H9 (cell line): ENCODE measurements around the gene KCNH2. TPM values are rescaled to one million over a fixed set of nuclear protein-coding genes. Genes with fewer than 3 reads are reported as not detected.

Source experiments
- DNase-seq: peaks from one replicate; pipeline ENCODE4 v3.0.0-alpha.2; 2017
- H2AFZ ChIP-seq: one replicate; pipeline ENCODE4 v1.6.1; 2013; ENCODE audit warnings: mild to moderate bottlenecking, low read length, control low read depth, moderate library complexity
- H2AK5ac ChIP-seq: 2 replicates; pipeline ENCODE4 v1.6.1; 2013; ENCODE audit warnings: low read length, control low read depth, mixed read lengths; ENCODE audit not compliant: insufficient read length
- H2BK120ac ChIP-seq: one replicate; pipeline ENCODE4 v1.6.1; 2013; ENCODE audit warnings: low read depth, mild to moderate bottlenecking, low read length, control low read depth, inconsistent platforms; ENCODE audit not compliant: poor library complexity, severe bottlenecking
- H2BK12ac ChIP-seq: 2 replicates; pipeline ENCODE4 v1.6.1; 2013; ENCODE audit warnings: low read length, control low read depth, mixed read lengths, low read depth; ENCODE audit not compliant: insufficient read length
- H2BK15ac ChIP-seq: 2 replicates; pipeline ENCODE4 v1.6.1; 2013; ENCODE audit warnings: low read depth, low read length, control low read depth
- H2BK20ac ChIP-seq: one replicate; pipeline ENCODE4 v1.6.1; 2013; ENCODE audit warnings: low read depth, mild to moderate bottlenecking, low read length, control low read depth, inconsistent platforms; ENCODE audit not compliant: poor library complexity, severe bottlenecking
- H2BK5ac ChIP-seq: 2 replicates; pipeline ENCODE4 v1.6.1; 2013; ENCODE audit warnings: low read length, control low read depth, mixed read lengths; ENCODE audit not compliant: insufficient read length
- H3K14ac ChIP-seq: 2 replicates; pipeline ENCODE4 v1.6.1; 2013; ENCODE audit warnings: low read length, control low read depth; ENCODE audit not compliant: insufficient read depth
- H3K18ac ChIP-seq: 2 replicates; pipeline ENCODE4 v1.6.1; 2013; ENCODE audit warnings: low read depth, mild to moderate bottlenecking, mixed read lengths, low read length, control low read depth; ENCODE audit not compliant: insufficient read length
- H3K23ac ChIP-seq: 2 replicates; pipeline ENCODE4 v1.6.1; 2013; ENCODE audit warnings: low read length, control low read depth, mixed read lengths, low read depth; ENCODE audit not compliant: insufficient read length
- H3K23me2 ChIP-seq: 2 replicates; pipeline ENCODE4 v1.6.1; 2013; ENCODE audit warnings: low read depth, mild to moderate bottlenecking, mixed read lengths, low read length, control low read depth; ENCODE audit not compliant: insufficient read length, poor library complexity, severe bottlenecking
- H3K27ac ChIP-seq: 2 replicates; pipeline ENCODE4 v1.5.1; 2013; ENCODE audit warnings: low read length, control low read depth, mixed read lengths, low read depth; ENCODE audit not compliant: insufficient read length
- H3K27me3 ChIP-seq: 2 replicates; pipeline ENCODE4 v1.6.1; 2013; ENCODE audit warnings: low read length, control low read depth, inconsistent platforms; ENCODE audit not compliant: insufficient read depth
- H3K4ac ChIP-seq: 2 replicates; pipeline ENCODE4 v1.6.1; 2013; ENCODE audit warnings: low read depth, mild to moderate bottlenecking, control low read depth, inconsistent platforms, low read length, moderate library complexity
- H3K4me1 ChIP-seq: 2 replicates; pipeline ENCODE4 v1.6.1; 2013; ENCODE audit warnings: low read length, control low read depth, inconsistent platforms; ENCODE audit not compliant: insufficient read depth
- H3K4me2 ChIP-seq: 2 replicates; pipeline ENCODE4 v1.6.1; 2013; ENCODE audit warnings: low read length, control low read depth, mixed read lengths; ENCODE audit not compliant: insufficient read length, insufficient read depth
- H3K56ac ChIP-seq: 2 replicates; pipeline ENCODE4 v1.6.1; 2013; ENCODE audit warnings: low read depth, mild to moderate bottlenecking, mixed read lengths, low read length, control low read depth; ENCODE audit not compliant: insufficient read length
- H3K79me1 ChIP-seq: 2 replicates; pipeline ENCODE4 v1.6.1; 2013; ENCODE audit warnings: low read depth, mild to moderate bottlenecking, moderate library complexity, low read length, control low read depth, inconsistent platforms; ENCODE audit not compliant: insufficient read depth, poor library complexity, severe bottlenecking
- H3K79me2 ChIP-seq: 2 replicates; pipeline ENCODE4 v1.6.1; 2013; ENCODE audit warnings: low read length, control low read depth, inconsistent platforms; ENCODE audit not compliant: insufficient read depth
- H3K9ac ChIP-seq: 2 replicates; pipeline ENCODE4 v1.6.1; 2013; ENCODE audit warnings: low read length, control low read depth, mixed read lengths; ENCODE audit not compliant: insufficient read length; ENCODE audit errors: extremely low read depth
- H3K9me3 ChIP-seq: one replicate; pipeline ENCODE4 v1.6.1; 2013; ENCODE audit warnings: low read depth, low read length, inconsistent platforms; ENCODE audit not compliant: control insufficient read depth
- H3T11ph ChIP-seq: one replicate; pipeline ENCODE4 v1.6.1; 2013; ENCODE audit warnings: mild to moderate bottlenecking, low read length, control low read depth, inconsistent platforms
- H4K20me1 ChIP-seq: one replicate; pipeline ENCODE4 v1.6.1; 2013; ENCODE audit not compliant: control insufficient read depth, insufficient read length, insufficient read depth
- H4K5ac ChIP-seq: 2 replicates; pipeline ENCODE4 v1.6.1; 2013; ENCODE audit warnings: low read depth, mild to moderate bottlenecking, mixed read lengths, low read length, control low read depth; ENCODE audit not compliant: insufficient read length
- H4K8ac ChIP-seq: replicated peaks from 2 replicates; pipeline ENCODE4 v1.6.1; 2013; ENCODE audit warnings: low read length, control low read depth, mixed read lengths, low read depth; ENCODE audit not compliant: insufficient read length
- H4K91ac ChIP-seq: 2 replicates; pipeline ENCODE4 v1.6.1; 2013; ENCODE audit warnings: low read depth, mild to moderate bottlenecking, moderate library complexity, mixed read lengths, low read length, control low read depth; ENCODE audit not compliant: insufficient read length
- H3K27ac Mint-ChIP-seq, 3 experiments: 2 replicates in 2 of 3; 3 replicates in 1 of 3; pipeline ENCODE4 v1.8.0; 2020 to 2021; ENCODE audit warnings: mixed read lengths in 3 of 3, mild to moderate bottlenecking in 1 of 3, moderate library complexity in 1 of 3
- H3K27me3 Mint-ChIP-seq: 2 replicates; pipeline ENCODE4 v1.8.0; 2021; ENCODE audit warnings: low read depth, mild to moderate bottlenecking, moderate library complexity, mixed read lengths
- H3K36me3 Mint-ChIP-seq, 3 experiments: 2 replicates in 2 of 3; 3 replicates in 1 of 3; pipeline ENCODE4 v1.8.0; 2020 to 2021; ENCODE audit warnings: low read depth in 3 of 3, mixed read lengths in 3 of 3; ENCODE audit not compliant: insufficient read depth in 1 of 3
- H3K4me1 Mint-ChIP-seq, 2 experiments: 2 replicates each; pipeline ENCODE4 v1.8.0; 2020; ENCODE audit warnings: mixed read lengths in 2 of 2
- H3K4me3 Mint-ChIP-seq, 2 experiments: 2 replicates in 1 of 2; 3 replicates in 1 of 2; pipeline ENCODE4 v1.8.0; 2020 to 2021; ENCODE audit warnings: mild to moderate bottlenecking in 2 of 2, mixed read lengths in 2 of 2, moderate library complexity in 1 of 2
- H3K9me3 Mint-ChIP-seq, 2 experiments: 2 replicates in 1 of 2; 3 replicates in 1 of 2; pipeline ENCODE4 v1.8.0; 2020; ENCODE audit warnings: mild to moderate bottlenecking in 2 of 2, mixed read lengths in 2 of 2, moderate library complexity in 1 of 2
- CTCF ChIP-seq: fragments of 200-600 bp; sonication (generic); conservative IDR thresholded peaks from 3 replicates; pipeline ENCODE4 v1.8.0; 2021; ENCODE audit warnings: antibody characterized with exemption, mild to moderate bottlenecking
- WGBS: extraction: QIAGEN DNeasy Blood & Tissue Kit; methylation state at CpG from one replicate; pipeline ENCODE4 v1.1.7; 2013; ENCODE audit warnings: missing lambda C conversion rate, low lambda C conversion rate, mixed read lengths; ENCODE audit not compliant: insufficient read length; ENCODE audit errors: extremely low coverage; 5-methylcytosine and 5-hydroxymethylcytosine counted together
- total RNA-seq: library from RNA; stranded (reverse); gene quantifications from 2 replicates; pipeline ENCODE4 v1.2.1, GENCODE V29; 2021

The KCNH2 gene
- total RNA-seq, 1 experiment from 2014 or later = 4.5 TPM

- 0 out of 7 replicates have a peak overlapping the region, but pooled peaks of 1 of the 3 experiments have one; percentile 66 for H3K27ac Mint-ChIP-seq
Observed at GRCh38 chr7:150945853-150946420, 32.2 kb downstream of the KCNH2 start.

More at GRCh38 chr7:150945853-150946420, 32.2 kb downstream of the KCNH2 start:
- Histone ChIP-seq H3K9me3 (no peaks in the 10 kb centered on the region), H3K27ac (no peak overlapping the region), H2BK5ac (no peak overlapping the region), H3T11ph (no peak overlapping the region), H4K20me1 (no peaks in the 10 kb centered on the region), H3K4ac (no peak overlapping the region), H2BK20ac (no peak overlapping the region), H2BK15ac (no peak overlapping the region), H4K91ac (no peak overlapping the region), H4K5ac (no peak overlapping the region), H3K79me1 (no peaks in the 10 kb centered on the region), H2AK5ac (no peak overlapping the region), H3K18ac (no peak overlapping the region), H3K4me1 (no peaks in the 10 kb centered on the region; the same call in 1 of the 2 replicates), H3K9ac (no peak overlapping the region), H2BK12ac (no peak overlapping the region), H3K23me2 (no peaks in the 10 kb centered on the region), H4K8ac (no peak overlapping the region), H3K79me2 (no peaks in the 10 kb centered on the region), H3K23ac (no peak overlapping the region), H3K4me2 (no peak overlapping the region), H2AFZ (no peak overlapping the region), H3K14ac (no peak overlapping the region), H3K56ac (no peak overlapping the region), H3K27me3 (no peaks in the 10 kb centered on the region), H2BK120ac (no peak overlapping the region)
- no peak for TF ChIP-seq CTCF
- Mint-ChIP-seq H3K27me3 (peaks cover 4% of the 10 kb centered on the region), H3K4me1 (peaks cover 30 to 41% of the 10 kb centered on the region in 2 experiments), H3K36me3 (no peaks in the 10 kb centered on the region), H3K9me3 (no peaks in the 10 kb centered on the region; a peak in 1 of 5 replicates), H3K4me3 (no peak overlapping the region)
- no CpG with 5 or more reads among the region's 17 CpGs for WGBS
- peak; percentile 33 for DNase-seq
